ENCODE data around the gene CSNK1E. TPM values are rescaled to one million over a fixed set of nuclear protein-coding genes. Genes with fewer than 3 reads are reported as not detected.

Gene CSNK1E
- total and polyA plus RNA-seq, 9 of the 15 experiments (the other 6 are each of a cell fraction or from before 2014, with no cell fraction given): 2.7 to 70.0 (median 41.3) TPM

DNA sequence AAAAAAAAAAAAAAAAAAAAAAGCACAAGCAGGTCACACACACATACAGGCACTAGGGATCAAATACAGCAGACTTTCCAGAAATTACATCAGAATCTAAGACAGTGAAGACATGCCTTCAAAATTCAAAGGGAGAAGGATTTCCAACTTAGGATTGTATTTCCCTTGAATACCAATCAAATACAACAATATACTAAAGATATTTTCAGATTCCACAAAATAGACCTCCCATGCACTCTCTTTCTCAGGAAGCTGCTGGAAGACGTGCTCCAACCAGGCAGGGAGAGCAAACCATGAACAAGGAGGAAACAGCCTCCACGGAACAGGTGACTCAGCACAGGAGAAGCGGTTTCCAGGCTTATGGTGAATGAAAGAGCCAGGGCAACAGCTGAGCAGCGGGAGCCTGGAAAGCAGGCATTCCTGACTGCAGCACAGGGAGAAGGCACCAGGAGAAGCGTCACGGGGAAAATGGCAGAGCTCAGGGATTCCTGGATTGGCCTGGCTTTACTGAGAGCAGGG, 76.4 kb downstream of the CSNK1E start:
- H4K20me1 ChIP-seq (replicated peaks; ENCODE audit: control insufficient read depth, insufficient read depth, low read length): no peaks in the 10 kb centered on the region
- H2AFZ ChIP-seq (ENCODE audit: low read depth, low read length): no peak overlapping the region
- intact Hi-C loops (cut with micrococcal nuclease): no loop called here
- BruUV-seq (replicated peaks): no TSS peak
- POLR2A ChIA-PET: interaction anchor here (0.7 kb wide), 1 partner anchor 37 kb away, joined by 3 read pairs; no protein-coding TSS in a partner anchor
- H3K79me2 ChIP-seq (ENCODE audit: control insufficient read depth, insufficient read depth, low read length): no peaks in the 10 kb centered on the region
- FAIRE-seq (peak; percentile 78), DNase-seq (ENCODE audit: extremely low read depth in 1 of 4, low spot score in 3 of 4) (peak; percentile 22 to 43 (median 28)), ATAC-seq (peak; percentile 84)
- peak overlapping the region; percentile 61 to 79; a peak in 3 of 4 replicates for H3K9ac ChIP-seq (ENCODE audit: insufficient read depth in 1 of 2, low read depth in 2 of 2, low read length in 2 of 2)
- H3K4me2 ChIP-seq (ENCODE audit: insufficient read depth, low read length): peak overlapping the region; percentile 27; the same call in 1 of the 2 replicates
- H3K9me3 ChIP-seq (replicated peaks; ENCODE audit: control insufficient read depth, insufficient read depth, low read depth, low read length): no peaks in the 10 kb centered on the region
- WGBS (ENCODE audit: insufficient coverage, low coverage, missing lambda C conversion rate): 16% methylated on average over 6 of the region's 6 CpGs
- H3K9me1 ChIP-seq (ENCODE audit: control insufficient read depth, insufficient read depth, low read length): no peaks in the 10 kb centered on the region
- H3K4me3 ChIP-seq: no peak overlapping the region
- no peaks in the 10 kb centered on the region for H3K27me3 ChIP-seq (ENCODE audit: control insufficient read depth in 2 of 2, insufficient read depth in 2 of 2, low read length in 2 of 2)
- peaks cover 3 to 10% of the 10 kb centered on the region in 2 experiments; a peak in 3 of 5 replicates for H3K4me1 ChIP-seq (replicated peaks in 1 of 2; ENCODE audit: control insufficient read depth in 2 of 2, insufficient read depth in 2 of 2, low read length in 2 of 2)
- peak overlapping the region; percentile 77 for H3K27ac ChIP-seq (ENCODE audit: extremely low read depth, low read depth, low read length)
- H3K36me3 ChIP-seq (ENCODE audit: control insufficient read depth, insufficient read depth, low read length): peaks cover 11% of the 10 kb centered on the region; the same call in 2 of the 3 replicates
- in situ Hi-C loops (cut with MboI): no loop called here
- CTCF ChIA-PET (ENCODE audit: low intra/inter-chr PET ratio): no interaction called here
- TF ChIP-seq NFRKB (IDR thresholded peaks at IDR 0.05; ENCODE audit: low read depth) (peak; percentile 57; the same call in 1 of the 2 replicates), U2AF2 (optimal IDR thresholded peaks at IDR 0.05; ENCODE audit: low read depth, low read length) (no peak), CEBPG (CRISPR knock-in tag; IDR thresholded peaks at IDR 0.05) (peak; percentile 70; the same call in 1 of the 2 replicates), CEBPG (tag; conservative IDR thresholded peaks at IDR 0.05 in 1 of 2, IDR thresholded peaks at IDR 0.05 in 1 of 2) (peak; percentile 44 to 79; a peak in 3 of 4 replicates), MYBL2 (IDR thresholded peaks at IDR 0.05; ENCODE audit: low read depth) (no peak), MYBL2 (CRISPR knock-in tag; IDR thresholded peaks at IDR 0.05; ENCODE audit: borderline replicate concordance) (no peak), HDAC3 (IDR thresholded peaks at IDR 0.05; ENCODE audit: borderline replicate concordance, partially characterized antibody) (no peak), GABPB2 (CRISPR knock-in tag; conservative IDR thresholded peaks at IDR 0.05) (no peak), MAFG (tag; conservative IDR thresholded peaks at IDR 0.05) (peak; percentile 67), ZNF766 (CRISPR knock-in tag; conservative IDR thresholded peaks at IDR 0.05) (peak; percentile 43), SMARCA4 (IDR thresholded peaks at IDR 0.05) (peak; percentile 59; the same call in 1 of the 2 replicates), NFE2 (IDR thresholded peaks at IDR 0.05; ENCODE audit: low read depth) (peak; percentile 83), LEF1 (IDR thresholded peaks at IDR 0.05) (0 out of 2 replicates have a peak, but pooled peaks have one; percentile 19), SMARCE1 (IDR thresholded peaks at IDR 0.05) (peak; percentile 39; the same call in 1 of the 2 replicates), HDAC6 (IDR thresholded peaks at IDR 0.05; ENCODE audit: low read depth, low read length) (no peak), NCOA1 (IDR thresholded peaks at IDR 0.05; ENCODE audit: low read depth) (no peak)
- TF ChIP-seq, protein P1, sequence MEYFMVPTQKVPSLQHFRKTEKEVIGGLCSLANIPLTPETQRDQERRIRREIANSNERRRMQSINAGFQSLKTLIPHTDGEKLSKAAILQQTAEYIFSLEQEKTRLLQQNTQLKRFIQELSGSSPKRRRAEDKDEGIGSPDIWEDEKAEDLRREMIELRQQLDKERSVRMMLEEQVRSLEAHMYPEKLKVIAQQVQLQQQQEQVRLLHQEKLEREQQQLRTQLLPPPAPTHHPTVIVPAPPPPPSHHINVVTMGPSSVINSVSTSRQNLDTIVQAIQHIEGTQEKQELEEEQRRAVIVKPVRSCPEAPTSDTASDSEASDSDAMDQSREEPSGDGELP (CRISPR knock-in tag; IDR thresholded peaks at IDR 0.05; ENCODE audit: borderline replicate concordance): peak; percentile 76
- TF ChIP-seq, protein P2, sequence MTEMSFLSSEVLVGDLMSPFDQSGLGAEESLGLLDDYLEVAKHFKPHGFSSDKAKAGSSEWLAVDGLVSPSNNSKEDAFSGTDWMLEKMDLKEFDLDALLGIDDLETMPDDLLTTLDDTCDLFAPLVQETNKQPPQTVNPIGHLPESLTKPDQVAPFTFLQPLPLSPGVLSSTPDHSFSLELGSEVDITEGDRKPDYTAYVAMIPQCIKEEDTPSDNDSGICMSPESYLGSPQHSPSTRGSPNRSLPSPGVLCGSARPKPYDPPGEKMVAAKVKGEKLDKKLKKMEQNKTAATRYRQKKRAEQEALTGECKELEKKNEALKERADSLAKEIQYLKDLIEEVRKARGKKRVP (CRISPR knock-in tag; IDR thresholded peaks at IDR 0.05): 0 out of 2 replicates have a peak, but pooled peaks have one; percentile 28
- TF ChIP-seq, protein P3, sequence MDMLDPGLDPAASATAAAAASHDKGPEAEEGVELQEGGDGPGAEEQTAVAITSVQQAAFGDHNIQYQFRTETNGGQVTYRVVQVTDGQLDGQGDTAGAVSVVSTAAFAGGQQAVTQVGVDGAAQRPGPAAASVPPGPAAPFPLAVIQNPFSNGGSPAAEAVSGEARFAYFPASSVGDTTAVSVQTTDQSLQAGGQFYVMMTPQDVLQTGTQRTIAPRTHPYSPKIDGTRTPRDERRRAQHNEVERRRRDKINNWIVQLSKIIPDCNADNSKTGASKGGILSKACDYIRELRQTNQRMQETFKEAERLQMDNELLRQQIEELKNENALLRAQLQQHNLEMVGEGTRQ (CRISPR knock-in tag; IDR thresholded peaks at IDR 0.05): no peak
